Neural cell (in vitro differentiated cells): Measurements from ENCODE around the gene ZNF775. TPM values are rescaled to one million over a fixed set of nuclear protein-coding genes. Genes with fewer than 3 reads are reported as not detected.

ENCODE experiments used
- H2AFZ ChIP-seq: fragments of 200-600, 300-800 bp; sonication (generic), shearing (Covaris generic); 2 replicates; pipeline ENCODE4 v1.6.0; 2014; ENCODE audit warnings: low read depth, mild to moderate bottlenecking, antibody characterized with exemption, low read length, moderate library complexity
- H3F3A ChIP-seq: fragments of 200-600 bp; shearing (Covaris generic); 2 replicates; pipeline ENCODE4 v1.6.1; 2016; ENCODE audit warnings: mild to moderate bottlenecking, moderate library complexity, mixed read lengths, antibody characterized with exemption, low read length; ENCODE audit not compliant: insufficient read depth, poor library complexity, severe bottlenecking
- H3K27ac ChIP-seq: fragments of 200-600, 300-800 bp; sonication (generic), shearing (Covaris generic); 2 replicates; pipeline ENCODE4 v1.5.1; 2014; ENCODE audit warnings: mild to moderate bottlenecking, low read length, moderate library complexity
- H3K27me3 ChIP-seq: fragments of 300-800, 200-600 bp; sonication (generic), shearing (Covaris generic); 2 replicates; pipeline ENCODE4 v1.6.0; 2014; ENCODE audit warnings: mild to moderate bottlenecking, low read depth, low read length, moderate library complexity; ENCODE audit not compliant: insufficient read depth
- H3K36me3 ChIP-seq: fragments of 300-800, 200-600 bp; sonication (generic), shearing (Covaris generic); 2 replicates; pipeline ENCODE4 v1.5.1; 2014; ENCODE audit warnings: mild to moderate bottlenecking, antibody characterized with exemption, low read length, moderate library complexity; ENCODE audit not compliant: insufficient read depth
- H3K4me2 ChIP-seq: fragments of 300-800, 200-600 bp; sonication (generic), shearing (Covaris generic); 2 replicates; pipeline ENCODE4 v1.6.0; 2014; ENCODE audit warnings: mild to moderate bottlenecking, low read length
- H3K4me3 ChIP-seq: fragments of 300-800, 200-600 bp; sonication (generic), shearing (Covaris generic); 2 replicates; pipeline ENCODE4 v1.5.1; 2014; ENCODE audit warnings: mild to moderate bottlenecking, low read length, moderate library complexity
- H3K79me2 ChIP-seq: fragments of 200-600 bp; shearing (Covaris generic); replicated peaks from 2 replicates; pipeline ENCODE4 v1.6.0; 2014; ENCODE audit warnings: mild to moderate bottlenecking, low read length, moderate library complexity; ENCODE audit not compliant: insufficient read depth
- H3K9ac ChIP-seq: fragments of 300-800, 200-600 bp; sonication (generic), shearing (Covaris generic); 2 replicates; pipeline ENCODE4 v1.6.1; 2016; ENCODE audit warnings: mild to moderate bottlenecking, low read length, mixed read lengths
- H3K9me2 ChIP-seq: fragments of 200-600 bp; shearing (Covaris generic); 2 replicates; pipeline ENCODE4 v1.6.1; 2016; ENCODE audit warnings: mild to moderate bottlenecking, low read length, mixed read lengths; ENCODE audit not compliant: insufficient read depth
- H3K9me3 ChIP-seq: fragments of 200-600, 300-800 bp; sonication (generic), shearing (Covaris generic); 2 replicates; pipeline ENCODE4 v1.6.1; 2016; ENCODE audit warnings: mild to moderate bottlenecking, mixed run types, low read length, moderate library complexity, mixed read lengths
- H4K20me1 ChIP-seq: fragments of 200-600 bp; shearing (Covaris generic); 2 replicates; pipeline ENCODE4 v1.6.1; 2016; ENCODE audit warnings: mild to moderate bottlenecking, mixed run types; ENCODE audit not compliant: insufficient read depth
- EP300 ChIP-seq: fragments of 450-650 bp; conservative IDR thresholded peaks from 2 replicates; pipeline ENCODE4 v1.6.1; 2014; ENCODE audit warnings: antibody characterized with exemption, mild to moderate bottlenecking, moderate library complexity; ENCODE audit not compliant: poor library complexity, severe bottlenecking
- EZH2 ChIP-seq: fragments of 200-600, 300-800 bp; shearing (Covaris generic), sonication (generic); IDR thresholded peaks from 2 replicates; pipeline ENCODE4 v1.6.1; 2014; ENCODE audit warnings: antibody characterized with exemption, low read length, borderline replicate concordance, mild to moderate bottlenecking; ENCODE audit not compliant: insufficient read depth, poor library complexity, severe bottlenecking
- MXI1 ChIP-seq: fragments of 450-650 bp; conservative IDR thresholded peaks from 2 replicates; pipeline ENCODE4 v1.6.1; 2014; ENCODE audit warnings: antibody characterized with exemption, mild to moderate bottlenecking; ENCODE audit not compliant: poor library complexity, severe bottlenecking
- POLR2AphosphoS5 ChIP-seq: IDR thresholded peaks from 2 replicates; pipeline ENCODE4 v1.6.1; 2012
- RAD21 ChIP-seq: fragments of 450-650 bp; conservative IDR thresholded peaks from 2 replicates; pipeline ENCODE4 v1.6.1; 2014; ENCODE audit warnings: antibody characterized with exemption, mild to moderate bottlenecking, moderate library complexity
- REST ChIP-seq: IDR thresholded peaks from 2 replicates; pipeline ENCODE4 v1.6.1; 2012; ENCODE audit warnings: borderline replicate concordance
- polyA plus RNA-seq: library from polyadenylated mRNA; depleted of rRNA; stranded (reverse); fragments of >200 nt; gene quantifications from 2 replicates; pipeline ENCODE4 v1.2.3, GENCODE V29; 2014
- TF ChIP-seq, protein P1 (sequence below): fragments of 450-650 bp; IDR thresholded peaks from 2 replicates; pipeline ENCODE4 v1.5.1; 2014; ENCODE audit warnings: antibody characterized with exemption, mild to moderate bottlenecking, moderate library complexity; ENCODE audit not compliant: poor library complexity, severe bottlenecking

ZNF775 gene
- polyA plus RNA-seq, 1 donor from 2014 or later: 16.8 TPM

GRCh38 chr7:150365673-150366398, 13.3 kb upstream of the ZNF775 start:
- H3K36me3 ChIP-seq: no peaks in the 10 kb centered on the region
- H3K4me3 ChIP-seq: no peak overlapping the region
- no peak overlapping the region for H3K9ac ChIP-seq
- no peaks in the 10 kb centered on the region for H3K27me3 ChIP-seq
- no peaks in the 10 kb centered on the region for H4K20me1 ChIP-seq
- peaks cover 19% of the 10 kb centered on the region for H3K79me2 ChIP-seq
- no peak overlapping the region for H3K27ac ChIP-seq
- H3K9me3 ChIP-seq: no peaks in the 10 kb centered on the region
- H3K4me2 ChIP-seq: no peak overlapping the region
- TF ChIP-seq, protein P1, sequence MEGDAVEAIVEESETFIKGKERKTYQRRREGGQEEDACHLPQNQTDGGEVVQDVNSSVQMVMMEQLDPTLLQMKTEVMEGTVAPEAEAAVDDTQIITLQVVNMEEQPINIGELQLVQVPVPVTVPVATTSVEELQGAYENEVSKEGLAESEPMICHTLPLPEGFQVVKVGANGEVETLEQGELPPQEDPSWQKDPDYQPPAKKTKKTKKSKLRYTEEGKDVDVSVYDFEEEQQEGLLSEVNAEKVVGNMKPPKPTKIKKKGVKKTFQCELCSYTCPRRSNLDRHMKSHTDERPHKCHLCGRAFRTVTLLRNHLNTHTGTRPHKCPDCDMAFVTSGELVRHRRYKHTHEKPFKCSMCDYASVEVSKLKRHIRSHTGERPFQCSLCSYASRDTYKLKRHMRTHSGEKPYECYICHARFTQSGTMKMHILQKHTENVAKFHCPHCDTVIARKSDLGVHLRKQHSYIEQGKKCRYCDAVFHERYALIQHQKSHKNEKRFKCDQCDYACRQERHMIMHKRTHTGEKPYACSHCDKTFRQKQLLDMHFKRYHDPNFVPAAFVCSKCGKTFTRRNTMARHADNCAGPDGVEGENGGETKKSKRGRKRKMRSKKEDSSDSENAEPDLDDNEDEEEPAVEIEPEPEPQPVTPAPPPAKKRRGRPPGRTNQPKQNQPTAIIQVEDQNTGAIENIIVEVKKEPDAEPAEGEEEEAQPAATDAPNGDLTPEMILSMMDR: no peak
- TF ChIP-seq POLR2AphosphoS5 (no peak), RAD21 (no peak), EZH2 (no peak)
- no peaks in the 10 kb centered on the region for H3F3A ChIP-seq
- no peak overlapping the region for H2AFZ ChIP-seq
- no peaks in the 10 kb centered on the region for H3K9me2 ChIP-seq

GRCh38 chr7:150367677-150368095, 11.4 kb upstream of the ZNF775 start:
- no peaks in the 10 kb centered on the region for H3K27me3 ChIP-seq
- H3K9me3 ChIP-seq: no peaks in the 10 kb centered on the region
- no peaks in the 10 kb centered on the region for H3K36me3 ChIP-seq
- peak overlapping the region; percentile 98 for H3K4me3 ChIP-seq
- peak overlapping the region; percentile 56 for H2AFZ ChIP-seq
- H3K9ac ChIP-seq: peak overlapping the region; percentile 95
- H4K20me1 ChIP-seq: no peaks in the 10 kb centered on the region
- H3K4me2 ChIP-seq: peak overlapping the region; percentile 55
- peak overlapping the region; percentile 83 for H3K27ac ChIP-seq
- no peaks in the 10 kb centered on the region for H3K9me2 ChIP-seq
- no peaks in the 10 kb centered on the region for H3F3A ChIP-seq
- H3K79me2 ChIP-seq: peaks cover 26% of the 10 kb centered on the region
- TF ChIP-seq MXI1: no peak

DNA sequence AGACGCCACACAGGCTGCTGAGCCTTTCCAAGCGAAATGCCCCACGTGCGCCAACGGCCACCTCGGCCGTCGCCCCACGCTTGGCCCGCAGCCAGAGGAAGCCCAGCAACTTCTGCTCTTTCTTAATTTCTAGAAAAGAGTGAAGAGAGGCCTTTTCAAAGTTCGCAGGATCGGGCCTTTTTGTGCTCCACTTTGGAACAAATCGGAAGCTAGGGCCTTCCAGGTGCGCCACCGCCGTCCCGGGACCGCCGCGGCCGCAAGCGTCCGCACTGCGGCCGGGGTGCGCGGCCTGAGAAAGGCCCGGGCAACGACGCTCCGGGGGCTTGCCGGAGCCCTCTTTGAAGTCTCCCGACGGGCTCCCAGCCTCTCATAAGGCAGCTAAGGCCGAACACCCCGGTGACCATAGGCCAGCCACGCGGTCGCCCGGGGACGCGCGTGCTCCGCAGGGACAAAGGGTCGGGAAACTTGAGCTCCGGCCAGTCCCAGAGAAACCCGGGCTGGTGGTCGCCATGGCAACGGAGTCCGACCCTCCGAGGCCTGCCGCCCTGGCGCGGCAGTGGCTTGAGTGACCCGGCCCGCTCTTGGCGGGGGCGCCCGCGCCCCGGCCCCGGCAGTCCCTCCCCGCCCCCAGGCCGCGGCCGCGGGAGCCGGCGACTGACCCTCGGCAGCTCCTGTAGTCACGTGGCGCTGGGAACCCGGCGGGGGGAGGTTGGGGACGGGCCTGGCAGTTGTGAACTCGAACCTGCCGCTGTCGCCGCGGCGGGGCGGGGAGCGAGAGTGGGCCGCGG, 10.8 kb upstream of the ZNF775 start, which contains the start of gene REPIN1:
Gene REPIN1 (plus strand): TSS at position 727 of the 788 bp plus-strand sequence. CDS start 890 bp downstream, outside the sequence.
- Histone ChIP-seq H4K20me1 (no peaks in the 10 kb centered on the region), H3F3A (no peaks in the 10 kb centered on the region), H2AFZ (peak within 1 kb of the TSS; percentile 76), H3K4me3 (peak within 1 kb of the TSS; percentile 98), H3K9ac (peak within 1 kb of the TSS; percentile 95), H3K9me2 (no peaks in the 10 kb centered on the region), H3K9me3 (no peaks in the 10 kb centered on the region), H3K27ac (peak within 1 kb of the TSS; percentile 83), H3K27me3 (no peaks in the 10 kb centered on the region), H3K36me3 (no peaks in the 10 kb centered on the region), H3K4me2 (peak within 1 kb of the TSS; percentile 62), H3K79me2 (peaks cover 29% of the 10 kb centered on the region)
- TF ChIP-seq POLR2AphosphoS5: peak; percentile 4
- TF ChIP-seq EP300: peak; percentile 57
- TF ChIP-seq REST: no peak
- no peak for TF ChIP-seq MXI1
